Daoy (cell line): ENCODE measurements around the gene C1orf56. TPM values are rescaled to one million over a fixed set of nuclear protein-coding genes. Genes with fewer than 3 reads are reported as not detected.

Source experiments
- DNase-seq: peaks from one replicate; pipeline ENCODE4 v3.0.0-alpha.2; 2015; ENCODE audit warnings: low read depth
- total RNA-seq: library from RNA; depleted of rRNA; stranded (reverse); fragments of >200 nt; shearing (Covaris generic); gene quantifications from 2 replicates; pipeline ENCODE4 v1.2.3, GENCODE V29; 2014; rRNA removed

C1orf56 gene
- 0.80 and 2.4 TPM in 2 replicates for total RNA-seq

- peak; percentile 80 for DNase-seq
These were observed at the start of gene C1orf56 for GRCh38 chr1:151047591-151047924. TSS of gene C1orf56 (plus strand) at chr1:151047751. CDS start at chr1:151047848, 97 bp downstream.

GRCh38 chr1:150997949-150998348, 49.6 kb upstream of the C1orf56 start:
- DNase-seq = no peak

GRCh38 chr1:150999051-150999674, 48.4 kb upstream of the C1orf56 start:
- peak; percentile 88 for DNase-seq

- DNase-seq = no peak
These were observed 47.6 kb upstream of the C1orf56 start for GRCh38 chr1:150999926-151000325.

- no peak for DNase-seq
These were observed 47.1 kb upstream of the C1orf56 start for GRCh38 chr1:151000408-151000807.

- DNase-seq = peak; percentile 55
These were observed 45.9 kb upstream of the C1orf56 start for GRCh38 chr1:151001602-151002001.

GRCh38 chr1:151002051-151002450, 45.5 kb upstream of the C1orf56 start:
- no peak for DNase-seq

- no peak for DNase-seq
These were observed 44.9 kb upstream of the C1orf56 start for GRCh38 chr1:151002611-151003010.

- DNase-seq = no peak
These were observed 44.4 kb upstream of the C1orf56 start for GRCh38 chr1:151003180-151003579.

GRCh38 chr1:151005729-151006319, 41.7 kb upstream of the C1orf56 start:
- no peak for DNase-seq

GRCh38 chr1:151006327-151007052, 41.1 kb upstream of the C1orf56 start, which contains the start of gene MINDY1:
TSS of gene MINDY1 (minus strand) at chr1:151006902. CDS start at chr1:151002617, 4,285 bp downstream.
- peak; percentile 86 for DNase-seq

- DNase-seq = no peak
These were observed 39.7 kb upstream of the C1orf56 start for GRCh38 chr1:151007853-151008243.

- DNase-seq = peak; percentile 97
These were observed 39.0 kb upstream of the C1orf56 start, which contains the start of gene PRUNE1 for GRCh38 chr1:151008244-151009205. TSS of gene PRUNE1 (plus strand) at chr1:151008449. CDS start at chr1:151008633, 184 bp downstream.

GRCh38 chr1:151009206-151009587, 38.4 kb upstream of the C1orf56 start:
- DNase-seq = no peak

- no peak for DNase-seq
These were observed 37.7 kb upstream of the C1orf56 start for GRCh38 chr1:151009674-151010345.

GRCh38 chr1:151010346-151010726, 37.2 kb upstream of the C1orf56 start:
- DNase-seq = no peak

GRCh38 chr1:151011154-151011850, 36.2 kb upstream of the C1orf56 start:
- DNase-seq = no peak

- no peak for DNase-seq
These were observed 34.7 kb upstream of the C1orf56 start for GRCh38 chr1:151012684-151013471.

- no peak for DNase-seq
These were observed 34.0 kb upstream of the C1orf56 start for GRCh38 chr1:151013518-151013917.
